ENCODE results near the gene UNC45B.
"Not testable (repeated sequence)": the region's sequence is repeated elsewhere in the genome, so short reads cannot be mapped to it uniquely, and the experiment has no call there.

Gene UNC45B

GRCh38 chr17:35101725-35102124 lies 45.9 kb upstream of the UNC45B start:
- peaks cover 34 to 84% of the 10 kb centered on the region in 2 donors for H3K36me3 ChIP-seq (replicated peaks in 1 of 2; ENCODE audit: control insufficient read depth in 2 of 2, insufficient read depth in 2 of 2, low read length in 2 of 2)
- H2BK120ac ChIP-seq (ENCODE audit: low read depth, low read length), result no peak overlapping the region
- H3K18ac ChIP-seq (ENCODE audit: low read length), result no peak overlapping the region
- H3K9ac ChIP-seq (ENCODE audit: low read depth, low read length, poor library complexity), result no peak overlapping the region
- no peak overlapping the region for H3K4me2 ChIP-seq (ENCODE audit: insufficient read depth, low read length, poor library complexity, severe bottlenecking)
- H4K8ac ChIP-seq (ENCODE audit: low read depth, low read length), result no peak overlapping the region
- H3K4ac ChIP-seq (ENCODE audit: low read length), result no peak overlapping the region
- no peak overlapping the region for H2BK12ac ChIP-seq (ENCODE audit: low read length)
- DNase-seq (ENCODE audit: low spot score), result no peak
- H2BK5ac ChIP-seq (ENCODE audit: low read length), result no peak overlapping the region
- H3K27ac ChIP-seq (replicated peaks; ENCODE audit: low read length), result no peak overlapping the region
- no peak overlapping the region for H2AK5ac ChIP-seq (ENCODE audit: low read depth, low read length)
- H3K23ac ChIP-seq (ENCODE audit: low read depth, low read length, poor library complexity), result no peak overlapping the region
- H3K14ac ChIP-seq (ENCODE audit: low read length), result no peak overlapping the region
- no peaks in the 10 kb centered on the region for H3K4me1 ChIP-seq (ENCODE audit: control insufficient read depth in 2 of 2, insufficient read depth in 1 of 2, low read depth in 1 of 2, low read length in 2 of 2)
- no peak overlapping the region for H2AFZ ChIP-seq (ENCODE audit: low read length)
- H3K27me3 ChIP-seq (ENCODE audit: control insufficient read depth in 3 of 3, insufficient read depth in 3 of 3, low read depth in 1 of 3, low read length in 3 of 3), result no peaks in the 10 kb centered on the region
- no peak overlapping the region for H2BK15ac ChIP-seq (ENCODE audit: low read length)
- H3K9me3 ChIP-seq (replicated peaks in 1 of 2; ENCODE audit: control insufficient read depth in 2 of 2, insufficient read depth in 1 of 2, low read depth in 1 of 2, low read length in 2 of 2), result peaks cover 0 to 2% of the 10 kb centered on the region in 2 donors
- WGBS, 2 donors (ENCODE audit: extremely low coverage in 2 of 2, insufficient read length in 2 of 2, insufficient replicate concordance in 1 of 2), result no CpG with 5 or more reads among the region's 2 CpGs
- H3K79me1 ChIP-seq (ENCODE audit: low read depth, low read length), result no peaks in the 10 kb centered on the region
- no peak overlapping the region for H4K91ac ChIP-seq (ENCODE audit: low read depth, low read length, poor library complexity)
- no peak overlapping the region for H3K4me3 ChIP-seq (ENCODE audit: low read length in 2 of 2)

DNA sequence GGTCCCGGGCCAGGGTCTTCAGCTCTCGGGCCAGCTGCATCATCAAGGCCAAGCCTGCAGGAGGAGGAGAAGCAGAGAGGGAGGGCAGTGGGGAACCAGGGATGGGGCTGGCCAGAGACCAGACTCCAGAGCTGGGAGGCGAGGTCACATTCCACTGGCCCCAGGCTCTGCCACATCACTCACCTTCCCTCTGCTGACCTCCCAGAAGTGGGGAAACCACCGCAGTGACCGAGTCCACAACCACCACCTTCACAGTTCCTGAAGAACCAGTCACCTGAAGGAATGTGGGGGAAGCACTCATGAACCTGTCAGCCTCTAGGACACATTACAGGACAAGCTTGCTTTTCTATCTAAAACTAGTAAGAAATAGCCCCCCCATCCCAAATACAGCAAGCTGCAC lies 44.3 kb upstream of the UNC45B start:
- H2BK5ac ChIP-seq (ENCODE audit: low read length), result no peak overlapping the region
- no peak overlapping the region for H2AK5ac ChIP-seq (ENCODE audit: low read depth, low read length)
- no peak overlapping the region for H3K14ac ChIP-seq (ENCODE audit: low read length)
- no peak overlapping the region for H3K23ac ChIP-seq (ENCODE audit: low read depth, low read length, poor library complexity)
- no peaks in the 10 kb centered on the region for H3K27me3 ChIP-seq (ENCODE audit: control insufficient read depth in 3 of 3, insufficient read depth in 3 of 3, low read depth in 1 of 3, low read length in 3 of 3)
- no peak overlapping the region for H2AFZ ChIP-seq (ENCODE audit: low read length)
- no peak overlapping the region for H3K9ac ChIP-seq (ENCODE audit: low read depth, low read length, poor library complexity)
- no peak overlapping the region for H4K8ac ChIP-seq (ENCODE audit: low read depth, low read length)
- H2BK15ac ChIP-seq (ENCODE audit: low read length), result no peak overlapping the region
- H3K79me1 ChIP-seq (ENCODE audit: low read depth, low read length), result no peaks in the 10 kb centered on the region
- no peak overlapping the region for H3K4me3 ChIP-seq (ENCODE audit: low read length in 2 of 2)
- WGBS, 2 donors (ENCODE audit: extremely low coverage in 2 of 2, insufficient read length in 2 of 2, insufficient replicate concordance in 1 of 2), result no CpG with 5 or more reads among the region's 5 CpGs
- no peaks in the 10 kb centered on the region for H3K9me3 ChIP-seq (replicated peaks in 1 of 2; ENCODE audit: control insufficient read depth in 2 of 2, insufficient read depth in 1 of 2, low read depth in 1 of 2, low read length in 2 of 2)
- no peak for DNase-seq (ENCODE audit: low spot score)
- peaks cover 30 to 86% of the 10 kb centered on the region in 2 donors for H3K36me3 ChIP-seq (replicated peaks in 1 of 2; ENCODE audit: control insufficient read depth in 2 of 2, insufficient read depth in 2 of 2, low read length in 2 of 2)
- no peak overlapping the region for H3K4ac ChIP-seq (ENCODE audit: low read length)
- H3K4me1 ChIP-seq (ENCODE audit: control insufficient read depth in 2 of 2, insufficient read depth in 1 of 2, low read depth in 1 of 2, low read length in 2 of 2), result no peaks in the 10 kb centered on the region
- H4K91ac ChIP-seq (ENCODE audit: low read depth, low read length, poor library complexity), result no peak overlapping the region
- no peak overlapping the region for H2BK120ac ChIP-seq (ENCODE audit: low read depth, low read length)
- no peak overlapping the region for H3K27ac ChIP-seq (replicated peaks; ENCODE audit: low read length)
- H3K4me2 ChIP-seq (ENCODE audit: insufficient read depth, low read length, poor library complexity, severe bottlenecking), result no peak overlapping the region
- H3K18ac ChIP-seq (ENCODE audit: low read length), result no peak overlapping the region
- H2BK12ac ChIP-seq (ENCODE audit: low read length), result no peak overlapping the region

GRCh38 chr17:35104844-35105450 lies 42.7 kb upstream of the UNC45B start:
- Histone ChIP-seq H2BK15ac (ENCODE audit: low read length) (no peak overlapping the region), H4K91ac (ENCODE audit: low read depth, low read length, poor library complexity) (no peak overlapping the region), H3K4me1 (ENCODE audit: control insufficient read depth in 2 of 2, insufficient read depth in 1 of 2, low read depth in 1 of 2, low read length in 2 of 2) (no peaks in the 10 kb centered on the region), H3K9me3 (replicated peaks in 1 of 2; ENCODE audit: control insufficient read depth in 2 of 2, insufficient read depth in 1 of 2, low read depth in 1 of 2, low read length in 2 of 2) (no peaks in the 10 kb centered on the region), H2AFZ (ENCODE audit: low read length) (no peak overlapping the region), H3K23ac (ENCODE audit: low read depth, low read length, poor library complexity) (no peak overlapping the region), H3K27me3 (ENCODE audit: control insufficient read depth in 3 of 3, insufficient read depth in 3 of 3, low read depth in 1 of 3, low read length in 3 of 3) (no peaks in the 10 kb centered on the region), H3K36me3 (replicated peaks in 1 of 2; ENCODE audit: control insufficient read depth in 2 of 2, insufficient read depth in 2 of 2, low read length in 2 of 2) (peaks cover 22 to 71% of the 10 kb centered on the region in 2 donors), H2AK5ac (ENCODE audit: low read depth, low read length) (no peak overlapping the region), H4K8ac (ENCODE audit: low read depth, low read length) (no peak overlapping the region), H3K14ac (ENCODE audit: low read length) (no peak overlapping the region), H3K4ac (ENCODE audit: low read length) (no peak overlapping the region), H3K9ac (ENCODE audit: low read depth, low read length, poor library complexity) (no peak overlapping the region), H3K79me1 (ENCODE audit: low read depth, low read length) (no peaks in the 10 kb centered on the region), H3K4me2 (ENCODE audit: insufficient read depth, low read length, poor library complexity, severe bottlenecking) (no peak overlapping the region), H3K4me3 (ENCODE audit: low read length in 2 of 2) (no peak overlapping the region), H2BK120ac (ENCODE audit: low read depth, low read length) (no peak overlapping the region), H2BK5ac (ENCODE audit: low read length) (no peak overlapping the region), H2BK12ac (ENCODE audit: low read length) (no peak overlapping the region), H3K18ac (ENCODE audit: low read length) (no peak overlapping the region), H3K27ac (replicated peaks; ENCODE audit: low read length) (no peak overlapping the region)
- WGBS, 2 donors (ENCODE audit: extremely low coverage in 2 of 2, insufficient read length in 2 of 2, insufficient replicate concordance in 1 of 2), result no CpG with 5 or more reads among the region's 5 CpGs
- DNase-seq (ENCODE audit: low spot score), result no peak

- H3K9ac ChIP-seq (ENCODE audit: low read depth, low read length, poor library complexity); H3K18ac ChIP-seq (ENCODE audit: low read length); H3K4ac ChIP-seq (ENCODE audit: low read length); H3K27me3 ChIP-seq (ENCODE audit: control insufficient read depth in 3 of 3, insufficient read depth in 3 of 3, low read depth in 1 of 3, low read length in 3 of 3); H3K23ac ChIP-seq (ENCODE audit: low read depth, low read length, poor library complexity); H2AK5ac ChIP-seq (ENCODE audit: low read depth, low read length); H2BK15ac ChIP-seq (ENCODE audit: low read length); H3K27ac ChIP-seq (replicated peaks; ENCODE audit: low read length); H4K8ac ChIP-seq (ENCODE audit: low read depth, low read length); DNase-seq (ENCODE audit: low spot score); H2BK5ac ChIP-seq (ENCODE audit: low read length); H3K4me1 ChIP-seq (ENCODE audit: control insufficient read depth in 2 of 2, insufficient read depth in 1 of 2, low read depth in 1 of 2, low read length in 2 of 2); H2BK12ac ChIP-seq (ENCODE audit: low read length); H3K9me3 ChIP-seq (replicated peaks in 1 of 2; ENCODE audit: control insufficient read depth in 2 of 2, insufficient read depth in 1 of 2, low read depth in 1 of 2, low read length in 2 of 2); H3K79me1 ChIP-seq (ENCODE audit: low read depth, low read length); H3K14ac ChIP-seq (ENCODE audit: low read length); H3K4me3 ChIP-seq (ENCODE audit: low read length in 2 of 2); H2AFZ ChIP-seq (ENCODE audit: low read length); H3K4me2 ChIP-seq (ENCODE audit: insufficient read depth, low read length, poor library complexity, severe bottlenecking); H2BK120ac ChIP-seq (ENCODE audit: low read depth, low read length); H4K91ac ChIP-seq (ENCODE audit: low read depth, low read length, poor library complexity): not testable (repeated sequence)
- peaks cover 9 to 16% of the 10 kb centered on the region in 2 donors for H3K36me3 ChIP-seq (replicated peaks in 1 of 2; ENCODE audit: control insufficient read depth in 2 of 2, insufficient read depth in 2 of 2, low read length in 2 of 2)
- no CpG with 5 or more reads among the region's 17 CpGs for WGBS, 2 donors (ENCODE audit: extremely low coverage in 2 of 2, insufficient read length in 2 of 2, insufficient replicate concordance in 1 of 2)
These were observed 36.8 kb upstream of the UNC45B start for GRCh38 chr17:35110791-35111190.

Data from neuronal stem cell (in vitro differentiated cells).